Osteoblast (primary cell): ENCODE measurements around the gene ANO10. TPM values are rescaled to one million over a fixed set of nuclear protein-coding genes. Genes with fewer than 3 reads are reported as not detected.

ENCODE experiments used
- DNase-seq: peaks from one replicate; pipeline ENCODE4 v3.0.0; 2011; ENCODE audit warnings: low spot score, mixed read lengths; ENCODE audit not compliant: insufficient read length; ENCODE audit errors: missing footprints
- H2AFZ ChIP-seq: 2 replicates; pipeline ENCODE4 v1.6.0; 2011; ENCODE audit warnings: mild to moderate bottlenecking, low read length
- H3K27ac ChIP-seq: 2 replicates; pipeline ENCODE4 v1.5.1; 2011; ENCODE audit warnings: mild to moderate bottlenecking, low read depth, low read length, moderate library complexity
- H3K27me3 ChIP-seq: 2 replicates; pipeline ENCODE4 v1.6.0; 2012; ENCODE audit warnings: mild to moderate bottlenecking, control low read depth, inconsistent platforms, low read length, moderate library complexity; ENCODE audit not compliant: insufficient read depth
- H3K36me3 ChIP-seq: 2 replicates; pipeline ENCODE4 v1.5.1; 2011; ENCODE audit warnings: mild to moderate bottlenecking, low read length, control low read depth, moderate library complexity; ENCODE audit not compliant: insufficient read depth
- H3K4me1 ChIP-seq: 2 replicates; pipeline ENCODE4 v1.5.1; 2011; ENCODE audit warnings: mild to moderate bottlenecking, low read length, control low read depth, moderate library complexity; ENCODE audit not compliant: insufficient read depth
- H3K4me2 ChIP-seq: 2 replicates; pipeline ENCODE4 v1.6.0; 2011; ENCODE audit warnings: mild to moderate bottlenecking, low read length; ENCODE audit not compliant: insufficient read depth
- H3K4me3 ChIP-seq: fragments of 200-600 bp; sonication (generic); 3 replicates; pipeline ENCODE4 v1.5.1; 2012; ENCODE audit warnings: mild to moderate bottlenecking, low read length, inconsistent platforms; ENCODE audit not compliant: insufficient read depth
- H3K79me2 ChIP-seq: 2 replicates; pipeline ENCODE4 v1.6.0; 2012; ENCODE audit warnings: mild to moderate bottlenecking, low read length, control low read depth, inconsistent platforms; ENCODE audit not compliant: insufficient read depth
- H3K9me3 ChIP-seq: 2 replicates; pipeline ENCODE4 v1.5.1; 2011; ENCODE audit warnings: low read depth, low read length, control low read depth
- H4K20me1 ChIP-seq: 2 replicates; pipeline ENCODE4 v1.6.0; 2012; ENCODE audit warnings: mild to moderate bottlenecking, low read length, control low read depth; ENCODE audit not compliant: insufficient read depth
- total RNA-seq: library from RNA; depleted of rRNA; stranded (reverse); fragments of >200 nt; gene quantifications from 2 replicates; pipeline ENCODE4 v1.2.3, GENCODE V29; 2012
- TF ChIP-seq, protein P1 (sequence below): IDR thresholded peaks from 2 replicates; pipeline ENCODE4 v1.5.1; 2011; ENCODE audit warnings: mild to moderate bottlenecking, low read depth, low read length, moderate library complexity; ENCODE audit errors: extremely low read depth

The ANO10 gene
- total RNA-seq, 1 donor = 55.7 TPM

DNA sequence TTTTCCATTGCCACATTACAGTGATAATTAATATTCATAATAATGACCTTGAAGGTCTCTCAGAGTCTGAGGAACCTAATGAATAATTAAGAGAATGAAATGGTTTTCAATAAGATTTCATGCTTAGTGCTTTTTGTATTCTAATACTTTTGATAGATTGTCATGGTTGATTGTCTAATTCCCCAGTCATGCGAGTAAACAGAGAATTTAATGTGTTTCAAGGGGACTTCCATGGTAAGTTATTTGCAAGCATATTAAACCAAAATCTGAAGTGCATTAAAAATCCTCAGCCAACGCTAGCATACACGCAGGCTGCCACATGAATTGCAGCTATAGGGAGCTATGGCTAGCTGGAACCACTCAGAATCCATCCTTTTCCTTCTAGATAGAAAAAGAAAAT is 18.9 kb upstream of the ANO10 start:
- no peak overlapping the region for H3K27ac ChIP-seq
- TF ChIP-seq, protein P1, sequence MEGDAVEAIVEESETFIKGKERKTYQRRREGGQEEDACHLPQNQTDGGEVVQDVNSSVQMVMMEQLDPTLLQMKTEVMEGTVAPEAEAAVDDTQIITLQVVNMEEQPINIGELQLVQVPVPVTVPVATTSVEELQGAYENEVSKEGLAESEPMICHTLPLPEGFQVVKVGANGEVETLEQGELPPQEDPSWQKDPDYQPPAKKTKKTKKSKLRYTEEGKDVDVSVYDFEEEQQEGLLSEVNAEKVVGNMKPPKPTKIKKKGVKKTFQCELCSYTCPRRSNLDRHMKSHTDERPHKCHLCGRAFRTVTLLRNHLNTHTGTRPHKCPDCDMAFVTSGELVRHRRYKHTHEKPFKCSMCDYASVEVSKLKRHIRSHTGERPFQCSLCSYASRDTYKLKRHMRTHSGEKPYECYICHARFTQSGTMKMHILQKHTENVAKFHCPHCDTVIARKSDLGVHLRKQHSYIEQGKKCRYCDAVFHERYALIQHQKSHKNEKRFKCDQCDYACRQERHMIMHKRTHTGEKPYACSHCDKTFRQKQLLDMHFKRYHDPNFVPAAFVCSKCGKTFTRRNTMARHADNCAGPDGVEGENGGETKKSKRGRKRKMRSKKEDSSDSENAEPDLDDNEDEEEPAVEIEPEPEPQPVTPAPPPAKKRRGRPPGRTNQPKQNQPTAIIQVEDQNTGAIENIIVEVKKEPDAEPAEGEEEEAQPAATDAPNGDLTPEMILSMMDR = no peak
- no peaks in the 10 kb centered on the region for H3K79me2 ChIP-seq
- peaks cover 19% of the 10 kb centered on the region for H3K4me1 ChIP-seq
- no peaks in the 10 kb centered on the region for H3K36me3 ChIP-seq
- H3K4me2 ChIP-seq = no peak overlapping the region
- DNase-seq = no peak
- H4K20me1 ChIP-seq = no peaks in the 10 kb centered on the region
- no peak overlapping the region for H3K4me3 ChIP-seq
- no peaks in the 10 kb centered on the region for H3K9me3 ChIP-seq
- H3K27me3 ChIP-seq = no peaks in the 10 kb centered on the region
- no peak overlapping the region for H2AFZ ChIP-seq

DNA sequence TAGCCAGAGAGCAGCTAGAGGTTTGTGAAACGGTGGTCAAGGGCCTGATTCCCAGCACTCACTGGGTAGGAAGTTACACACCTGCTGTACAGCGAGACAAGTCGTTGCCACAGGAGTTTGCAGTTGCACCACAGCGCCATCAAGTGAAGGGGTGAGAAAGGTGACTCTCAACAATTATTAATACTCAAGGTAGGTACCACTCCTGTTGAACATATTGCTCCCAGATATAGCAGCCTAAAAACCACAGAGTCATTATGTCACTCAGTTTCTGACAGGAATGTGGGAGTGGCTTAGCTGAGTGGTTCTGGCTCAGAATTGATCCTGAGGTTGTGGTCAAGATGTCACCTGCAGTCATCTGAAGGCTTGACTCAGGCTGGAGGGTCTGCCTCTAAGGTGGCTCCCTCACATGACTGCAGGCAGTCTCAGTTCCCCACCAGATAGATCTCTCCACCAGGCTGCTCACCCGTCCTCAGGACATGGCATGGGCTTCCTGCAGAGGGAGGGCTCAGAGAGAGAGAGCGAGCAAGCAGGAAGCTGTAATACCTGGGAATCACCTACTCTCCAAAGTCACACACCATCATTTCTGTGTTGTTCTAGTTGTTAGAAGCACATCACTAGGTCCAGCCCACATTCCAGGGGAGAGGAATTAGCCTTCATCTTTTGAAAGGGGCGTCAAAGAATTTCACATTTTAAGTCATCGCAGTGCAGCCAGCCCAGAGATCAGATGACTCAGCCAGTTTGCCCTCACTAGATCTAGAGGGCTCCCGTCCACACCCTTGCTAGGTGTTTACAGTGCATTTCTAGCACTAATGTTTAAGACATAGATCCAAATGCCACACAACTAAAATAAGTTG is 17.0 kb upstream of the ANO10 start:
- Histone ChIP-seq H3K4me3 (no peak overlapping the region), H3K79me2 (no peaks in the 10 kb centered on the region), H3K27ac (no peak overlapping the region), H3K27me3 (no peaks in the 10 kb centered on the region), H3K4me2 (peak overlapping the region; percentile 34), H3K4me1 (peaks cover 19% of the 10 kb centered on the region), H3K36me3 (no peaks in the 10 kb centered on the region), H4K20me1 (no peaks in the 10 kb centered on the region), H2AFZ (peak overlapping the region; percentile 21), H3K9me3 (no peaks in the 10 kb centered on the region)
- TF ChIP-seq, protein P1 = no peak
- no peak for DNase-seq

DNA sequence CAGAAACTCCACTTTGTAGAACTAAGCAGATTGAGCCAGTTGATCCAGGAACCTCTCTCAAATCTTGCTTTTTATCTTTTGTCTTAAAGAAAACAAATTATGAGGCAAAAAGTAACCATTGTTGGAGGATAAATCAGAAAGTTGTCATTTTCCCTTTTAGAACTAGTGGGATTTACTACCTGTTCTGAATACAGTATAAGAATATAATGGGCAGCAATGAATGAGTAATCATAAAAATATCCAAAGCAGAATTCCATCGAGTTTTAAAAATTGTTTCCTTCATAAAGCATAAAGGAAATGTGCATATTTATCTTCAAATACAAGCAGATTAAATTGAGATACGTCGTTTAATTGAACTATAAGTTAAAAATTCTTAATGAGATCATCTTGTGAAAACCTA is 15.9 kb upstream of the ANO10 start:
- Histone ChIP-seq H3K4me1 (peaks cover 26% of the 10 kb centered on the region), H3K4me3 (no peak overlapping the region), H2AFZ (no peak overlapping the region), H3K27ac (no peak overlapping the region), H3K9me3 (no peaks in the 10 kb centered on the region), H3K27me3 (no peaks in the 10 kb centered on the region), H3K36me3 (no peaks in the 10 kb centered on the region), H4K20me1 (no peaks in the 10 kb centered on the region), H3K79me2 (no peaks in the 10 kb centered on the region), H3K4me2 (no peak overlapping the region)
- no peak for DNase-seq
- TF ChIP-seq, protein P1 = no peak

DNA sequence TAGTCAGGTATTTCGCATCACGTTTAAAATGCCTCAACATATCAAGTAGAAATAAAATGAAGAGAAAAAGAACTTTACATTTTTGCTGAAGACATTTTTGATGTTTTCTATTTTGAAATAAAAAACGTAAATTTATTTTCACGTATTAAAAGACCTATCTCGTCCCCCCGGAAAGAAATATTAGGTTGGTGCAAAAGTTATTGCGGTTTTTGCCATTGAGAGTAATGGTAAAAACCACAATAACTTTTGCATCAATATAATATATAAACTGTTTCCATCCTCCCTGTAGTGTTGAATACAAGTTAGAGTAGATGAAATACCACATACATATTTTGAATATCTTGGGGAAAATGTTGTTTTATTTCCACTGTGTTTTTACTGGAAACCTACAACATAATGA is 11.2 kb upstream of the ANO10 start:
- Histone ChIP-seq H3K4me1 (peaks cover 19% of the 10 kb centered on the region), H4K20me1 (no peaks in the 10 kb centered on the region), H3K36me3 (no peaks in the 10 kb centered on the region), H2AFZ (no peak overlapping the region), H3K4me2 (no peak overlapping the region), H3K4me3 (no peak overlapping the region), H3K27ac (no peak overlapping the region), H3K79me2 (no peaks in the 10 kb centered on the region), H3K9me3 (no peaks in the 10 kb centered on the region), H3K27me3 (no peaks in the 10 kb centered on the region)
- TF ChIP-seq, protein P1 = no peak
- no peak for DNase-seq
